A172 (cell line): ENCODE results near the gene APBA2. TPM values are rescaled to one million over a fixed set of nuclear protein-coding genes. Genes with fewer than 3 reads are reported as not detected.

Experiments
- DNase-seq: peaks from one replicate; pipeline ENCODE4 v3.0.0-alpha.2; 2015; ENCODE audit warnings: low spot score
- total RNA-seq: library from RNA; depleted of rRNA; stranded (reverse); fragments of >200 nt; shearing (Covaris generic); gene quantifications from 2 replicates; pipeline ENCODE4 v1.2.3, GENCODE V29; 2014

The APBA2 gene
- total RNA-seq, 1 experiment from 2014 or later, result 34.8 TPM

DNA sequence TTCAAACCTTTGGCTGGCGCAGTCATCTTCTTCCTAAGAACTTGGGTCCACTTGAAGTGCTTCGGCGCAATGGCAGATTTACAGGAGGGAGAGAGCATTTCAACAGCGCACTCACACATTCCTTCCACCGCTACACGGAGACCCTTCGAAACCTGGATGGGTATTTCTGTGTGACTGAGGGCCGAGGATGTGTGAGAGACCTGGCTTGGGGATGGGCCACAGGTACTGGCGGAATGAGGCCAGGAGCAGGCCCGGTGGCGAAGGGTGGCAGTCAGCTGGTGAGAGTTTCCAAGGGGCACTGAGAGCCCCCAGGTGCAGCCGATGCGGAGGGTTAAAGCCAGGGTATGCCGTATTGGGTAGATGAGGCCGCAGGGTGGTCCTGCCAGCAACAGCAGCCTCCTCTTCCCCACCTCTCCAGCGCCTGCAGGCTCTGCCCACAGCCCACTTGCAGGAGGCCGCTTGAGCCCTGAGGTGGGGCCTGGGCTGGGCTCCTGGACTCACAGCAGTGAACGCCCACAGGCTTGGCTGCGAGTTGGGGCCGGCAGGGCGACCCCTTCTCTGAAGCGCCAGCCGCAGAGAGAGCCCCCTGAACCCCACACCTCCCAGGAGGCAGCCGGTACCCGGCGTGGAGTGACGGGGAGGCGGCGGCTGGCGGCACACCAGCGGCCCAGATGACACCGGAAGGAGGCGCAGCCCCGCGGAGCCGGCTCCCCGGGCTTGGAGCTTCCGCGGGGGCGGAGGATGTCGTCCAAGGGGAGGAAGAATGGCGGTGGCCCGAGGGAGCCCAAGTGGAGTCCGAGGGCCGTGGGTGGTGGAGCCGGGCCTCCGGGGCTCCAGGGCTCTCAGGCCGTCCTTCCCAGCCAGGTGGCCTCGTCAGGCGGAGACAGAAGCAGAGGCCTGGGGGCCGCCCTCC is 217.4 kb downstream of the APBA2 start:
- DNase-seq, result no peak

- DNase-seq, result no peak
Observed at GRCh38 chr15:29103824-29104565, 218.2 kb downstream of the APBA2 start.

DNA sequence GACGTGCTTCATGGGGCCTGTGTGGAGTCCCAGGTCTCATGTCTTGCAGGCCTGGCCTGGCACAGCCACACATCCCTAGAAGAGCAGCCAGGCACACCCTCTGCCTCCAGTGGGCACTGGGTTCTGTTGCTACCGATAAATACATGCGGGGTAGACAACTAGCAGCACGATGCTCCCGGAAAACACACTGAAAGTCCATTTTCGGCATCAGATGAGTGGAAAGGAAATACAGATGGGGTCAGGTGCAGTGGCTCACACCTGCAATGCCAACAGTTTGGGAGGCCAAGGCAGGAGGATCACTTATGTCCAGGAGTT is 218.7 kb downstream of the APBA2 start:
- no peak for DNase-seq

DNA sequence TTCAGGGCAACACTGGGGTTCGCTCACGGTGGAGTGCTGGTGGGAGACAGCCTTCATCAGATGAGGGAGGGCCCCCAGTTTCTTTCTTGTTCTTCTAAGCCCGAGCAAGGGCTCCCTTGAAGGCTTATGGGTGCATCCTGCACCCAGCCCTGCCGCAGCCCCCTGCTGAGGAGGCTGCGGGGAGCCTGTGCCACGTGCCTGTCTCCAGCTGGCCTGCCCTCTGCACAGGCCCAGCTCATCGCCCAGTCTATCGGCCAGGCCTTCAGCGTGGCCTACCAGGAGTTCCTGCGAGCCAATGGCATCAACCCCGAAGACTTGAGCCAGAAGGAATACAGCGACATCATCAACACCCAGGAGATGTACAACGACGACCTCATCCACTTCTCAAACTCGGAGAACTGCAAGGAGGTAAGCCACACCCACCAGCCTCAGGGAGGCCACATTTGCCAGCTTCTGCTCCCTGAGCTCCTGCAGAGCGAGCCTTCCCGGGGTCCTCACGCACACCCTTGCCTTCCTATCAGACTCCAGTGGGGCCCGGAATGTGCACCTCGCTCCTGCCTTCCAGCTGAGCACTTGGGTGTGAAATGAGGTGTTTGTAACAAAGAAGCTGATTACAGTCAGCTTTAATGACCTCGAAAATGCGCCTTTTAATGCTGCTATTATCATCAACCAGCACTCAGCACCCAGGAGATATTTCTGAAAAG is 219.5 kb downstream of the APBA2 start:
- no peak for DNase-seq

DNA sequence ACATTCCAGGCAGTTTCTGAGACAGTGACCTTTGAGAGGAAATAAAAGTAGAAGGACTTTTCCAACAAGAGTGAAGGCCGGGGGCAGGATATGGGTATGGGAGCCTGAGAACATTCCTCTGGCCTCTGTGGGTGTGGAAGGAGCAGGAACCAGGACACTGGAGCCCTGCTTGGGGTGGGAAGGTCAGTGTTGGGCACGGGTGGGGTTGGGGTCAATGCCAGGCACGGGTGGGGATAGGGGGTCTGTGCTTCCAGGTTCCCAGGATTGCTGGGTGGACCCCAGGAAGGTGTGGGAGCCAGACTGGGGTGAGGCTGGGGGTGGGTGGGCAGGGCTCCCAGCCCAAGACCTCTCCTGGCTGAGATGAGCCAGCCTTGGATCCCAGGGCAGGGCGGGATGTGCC is 220.3 kb downstream of the APBA2 start:
- DNase-seq, result no peak

- no peak for DNase-seq
Observed at GRCh38 chr15:29106551-29107290, 220.9 kb downstream of the APBA2 start.

DNA sequence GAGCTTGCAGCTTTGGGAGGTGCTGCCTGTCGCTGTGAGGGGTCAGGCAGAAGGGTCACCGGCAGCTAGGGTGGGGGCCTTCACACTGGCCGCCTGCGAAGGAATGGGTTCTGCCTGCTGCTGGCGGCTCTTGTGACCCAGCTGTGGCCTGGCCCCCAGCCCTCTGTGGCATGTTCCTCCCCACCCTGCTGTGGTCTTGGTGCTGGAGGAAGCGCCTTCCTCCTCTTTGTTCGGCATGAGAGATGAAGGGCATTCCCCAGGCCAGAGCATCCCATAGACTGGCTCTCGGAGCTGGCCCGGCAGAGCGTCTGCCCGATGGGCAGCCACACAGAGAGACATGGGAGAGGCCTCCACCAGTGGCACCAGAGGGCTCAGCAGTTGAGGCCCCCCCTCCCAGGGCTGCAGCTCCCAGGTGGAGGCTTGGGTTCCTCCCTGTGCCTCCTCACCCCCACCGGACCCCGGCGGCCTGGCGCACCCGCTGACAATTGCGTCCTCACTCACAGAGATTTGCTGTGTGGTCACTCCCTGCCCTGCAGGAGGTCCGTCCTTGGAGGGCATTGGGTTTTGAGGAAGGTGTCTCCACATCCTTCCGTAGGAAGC is 221.6 kb downstream of the APBA2 start:
- DNase-seq, result no peak

GRCh38 chr15:29107971-29108645 is 222.3 kb downstream of the APBA2 start:
- DNase-seq, result no peak

- no peak for DNase-seq
Observed at GRCh38 chr15:29109762-29110161, 224.0 kb downstream of the APBA2 start.

GRCh38 chr15:29110176-29110575 is 224.4 kb downstream of the APBA2 start:
- DNase-seq, result no peak

DNA sequence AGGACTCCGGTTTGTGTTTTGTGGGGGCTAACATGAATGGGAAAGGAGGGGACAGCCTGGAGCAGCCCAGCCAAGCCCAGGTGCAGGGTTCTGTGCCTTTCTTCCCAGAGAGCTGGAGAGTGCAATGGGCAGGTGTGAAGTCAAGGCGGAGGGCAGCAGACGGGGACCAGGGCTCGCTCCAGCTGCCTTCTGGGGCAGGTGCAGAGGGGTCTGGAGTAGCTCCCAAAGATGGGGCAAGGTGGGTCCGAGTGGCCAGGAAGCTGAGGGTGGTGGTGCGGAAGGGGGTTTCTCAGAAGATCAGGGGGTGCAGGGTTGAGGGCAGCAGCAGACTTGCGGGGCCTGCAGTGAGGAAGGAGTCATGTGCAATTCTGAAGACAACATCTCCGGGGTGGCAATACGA is 225.0 kb downstream of the APBA2 start:
- DNase-seq, result no peak

DNA sequence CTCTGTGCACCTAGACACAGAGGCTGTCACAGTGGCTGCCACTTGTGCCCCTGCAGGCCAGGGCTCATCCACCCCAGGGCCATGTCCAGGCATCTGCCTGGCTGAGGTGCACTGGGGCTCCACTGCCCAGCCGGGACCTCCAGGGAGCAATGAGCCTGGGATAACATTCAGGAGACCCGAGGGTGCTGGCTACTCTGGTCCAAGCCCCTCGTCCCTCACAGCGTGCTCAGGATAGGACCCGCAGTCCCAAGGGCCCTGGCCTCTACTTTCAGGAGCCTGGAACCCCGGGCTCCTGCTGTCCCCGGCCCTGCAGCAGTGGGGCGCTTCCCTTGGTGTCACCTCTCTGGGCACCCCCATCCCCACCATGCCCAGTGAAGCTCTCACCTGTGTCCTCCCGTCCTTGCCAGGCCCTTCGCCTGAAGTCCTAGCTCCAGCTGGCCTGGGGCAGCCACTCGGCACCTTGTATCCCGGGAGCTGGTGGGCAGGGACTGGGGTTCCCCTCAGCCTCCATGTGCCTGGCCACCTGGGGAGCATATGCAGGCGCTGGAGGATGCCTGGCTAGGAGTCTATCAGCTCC is 226.0 kb downstream of the APBA2 start:
- no peak for DNase-seq

GRCh38 chr15:29113336-29114220 is 227.8 kb downstream of the APBA2 start:
- peak; percentile 25 for DNase-seq

- DNase-seq, result no peak
Observed at GRCh38 chr15:29114221-29115092, 228.7 kb downstream of the APBA2 start.

GRCh38 chr15:29115093-29115991 is 229.6 kb downstream of the APBA2 start:
- DNase-seq, result no peak

DNA sequence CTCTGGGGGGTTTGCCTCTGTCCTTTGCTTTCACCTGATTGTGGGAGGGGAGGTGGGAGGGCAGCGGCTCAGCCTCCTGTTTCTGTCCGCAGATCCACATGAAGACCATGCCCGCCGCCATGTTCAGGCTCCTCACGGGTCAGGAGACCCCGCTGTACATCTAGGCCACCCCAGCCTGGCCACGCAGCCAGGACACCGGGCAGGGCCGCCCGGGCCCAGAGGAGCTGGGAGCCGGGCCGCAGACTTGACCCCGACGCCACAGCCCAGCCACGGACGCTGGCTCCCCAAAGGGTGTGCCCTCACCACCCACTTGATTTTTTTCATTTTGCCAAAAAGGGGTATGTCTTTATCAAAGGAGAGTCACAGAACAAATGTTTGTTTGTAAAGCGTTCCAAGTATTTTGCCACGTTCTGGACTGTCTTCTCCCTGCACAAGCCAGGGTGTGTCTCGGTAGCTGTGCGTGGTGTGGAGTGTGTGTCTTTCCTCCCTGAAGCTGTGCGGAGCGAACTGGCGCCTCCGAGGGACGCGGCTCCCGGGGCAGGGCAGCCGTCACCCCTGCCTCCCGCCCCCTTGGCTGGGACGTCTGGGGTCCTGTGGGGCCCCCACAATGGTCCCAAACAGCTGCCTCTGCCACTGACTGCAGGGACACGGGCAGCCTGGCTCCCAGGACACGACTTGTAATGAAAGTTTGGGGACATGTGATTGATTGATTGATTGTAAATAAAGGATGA is 231.4 kb downstream of the APBA2 start:
- no peak for DNase-seq

- no peak for DNase-seq
Observed at GRCh38 chr15:29117778-29118177, 232.0 kb downstream of the APBA2 start.
